Measurements from ENCODE around the gene UBFD1.
A peak's percentile ranks its signal among the peaks of the same experiment; 100 is the strongest.
"Not testable (repeated sequence)": the region's sequence is repeated elsewhere in the genome, so short reads cannot be mapped to it uniquely, and the experiment has no call there.

The UBFD1 gene, protein sequence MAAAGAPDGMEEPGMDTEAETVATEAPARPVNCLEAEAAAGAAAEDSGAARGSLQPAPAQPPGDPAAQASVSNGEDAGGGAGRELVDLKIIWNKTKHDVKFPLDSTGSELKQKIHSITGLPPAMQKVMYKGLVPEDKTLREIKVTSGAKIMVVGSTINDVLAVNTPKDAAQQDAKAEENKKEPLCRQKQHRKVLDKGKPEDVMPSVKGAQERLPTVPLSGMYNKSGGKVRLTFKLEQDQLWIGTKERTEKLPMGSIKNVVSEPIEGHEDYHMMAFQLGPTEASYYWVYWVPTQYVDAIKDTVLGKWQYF

GRCh38 chr16:23556881-23557778, at the start of gene UBFD1, which contains the start of gene EARS2:
Gene UBFD1 (plus strand): TSS chr16:23557727. CDS start chr16:23557743, 16 bp downstream.
Gene EARS2 (minus strand): TSS chr16:23557350. CDS start chr16:23557343, 7 bp downstream.
- DNase-seq (ENCODE audit: low read depth in 2 of 2), result peak; percentile 84 to 96

- no peak for DNase-seq (ENCODE audit: low read depth in 2 of 2)
Observed at GRCh38 chr16:23508589-23509440, 48.7 kb upstream of the UBFD1 start.

GRCh38 chr16:23509441-23509754, 48.1 kb upstream of the UBFD1 start:
- DNase-seq (ENCODE audit: low read depth in 2 of 2), result no peak

DNA sequence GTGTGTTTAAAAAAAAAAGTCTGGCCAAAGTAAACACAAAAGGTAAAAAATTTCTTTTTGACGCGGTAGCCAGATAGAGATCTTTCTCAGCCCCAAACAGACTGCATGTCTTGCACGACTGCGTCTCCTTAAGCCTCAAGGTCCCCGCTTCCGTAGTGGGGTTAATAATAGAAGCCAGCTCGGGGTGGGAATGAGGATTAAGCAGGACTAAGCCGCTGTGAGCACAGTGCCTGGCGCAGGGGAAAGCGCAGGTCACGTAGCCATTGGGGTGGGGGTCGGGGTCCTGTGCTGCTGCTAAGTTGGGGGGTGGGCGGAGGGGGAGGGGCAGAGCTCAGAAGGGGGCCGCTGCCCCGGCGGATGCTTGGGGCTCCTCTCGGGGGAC, 47.8 kb upstream of the UBFD1 start:
- no peak for DNase-seq (ENCODE audit: low read depth in 2 of 2)

- peak; percentile 52 to 74 for DNase-seq (ENCODE audit: low read depth in 2 of 2)
Observed at GRCh38 chr16:23510164-23510914, 47.2 kb upstream of the UBFD1 start, which contains the start of gene GGA2. Gene GGA2 (minus strand): TSS chr16:23510494. CDS start chr16:23510411, 83 bp downstream.

GRCh38 chr16:23510915-23511270, 46.6 kb upstream of the UBFD1 start:
- not testable (repeated sequence) for DNase-seq (ENCODE audit: low read depth in 2 of 2)

DNA sequence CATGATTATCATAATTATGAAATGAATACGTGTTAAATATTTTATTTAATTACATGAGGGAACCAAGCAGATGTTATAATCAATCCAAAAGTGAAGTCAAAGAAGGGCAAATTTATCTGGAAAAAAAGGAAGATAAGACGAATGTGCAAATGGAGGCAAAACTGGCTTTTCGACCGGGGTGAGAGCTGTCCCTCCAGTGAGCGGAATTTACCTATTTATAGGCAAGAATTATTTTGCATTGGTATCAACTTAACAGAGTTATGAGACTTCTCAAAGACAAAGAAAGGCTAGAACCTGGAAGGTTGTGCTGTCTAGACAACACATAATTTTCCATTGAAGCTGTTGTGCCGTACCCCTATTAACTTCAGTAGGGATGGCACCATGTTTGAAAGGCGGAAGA, 45.8 kb upstream of the UBFD1 start:
- no peak for DNase-seq (ENCODE audit: low read depth in 2 of 2)

GRCh38 chr16:23512168-23512695, 45.3 kb upstream of the UBFD1 start:
- DNase-seq (ENCODE audit: low read depth in 2 of 2), result no peak

DNA sequence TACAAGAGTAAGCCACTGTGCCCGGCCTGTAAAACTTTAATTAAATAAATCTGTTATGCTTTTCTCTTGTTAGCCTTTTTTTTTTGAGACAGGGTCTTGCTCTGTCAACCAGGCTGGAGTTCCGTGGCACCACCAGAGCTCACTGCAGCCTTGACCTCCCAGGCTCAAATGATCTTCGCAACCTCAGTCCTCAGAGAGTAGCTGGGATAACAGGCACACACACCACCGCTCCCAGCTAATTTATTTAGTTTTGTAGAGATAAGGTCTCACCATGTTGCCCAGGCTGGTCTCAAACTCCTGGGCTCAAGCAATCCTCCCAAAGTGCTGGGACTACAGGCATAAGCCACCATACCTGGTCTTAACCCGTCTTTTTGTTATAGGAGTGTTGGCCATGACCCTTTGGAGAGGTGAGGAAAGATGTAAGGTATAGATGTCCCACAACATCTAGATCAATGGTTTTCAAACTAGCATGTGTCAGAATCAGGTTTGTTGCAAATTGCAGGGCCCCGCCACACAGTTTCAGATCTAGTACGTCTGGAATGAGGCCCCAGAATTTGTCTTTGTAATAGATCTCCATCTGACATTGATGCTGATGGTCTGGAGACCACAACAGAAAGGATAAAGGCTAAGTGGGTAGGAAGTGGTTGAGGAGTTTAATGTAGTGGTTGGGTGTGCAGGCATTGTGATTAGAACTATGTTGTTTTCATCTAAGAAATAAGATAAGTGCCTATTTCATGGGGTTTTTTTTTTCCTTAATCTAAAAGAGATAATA, 43.0 kb upstream of the UBFD1 start:
- no peak for DNase-seq (ENCODE audit: low read depth in 2 of 2)

- no peak for DNase-seq (ENCODE audit: low read depth in 2 of 2)
Observed at GRCh38 chr16:23515881-23516280, 41.6 kb upstream of the UBFD1 start.

GRCh38 chr16:23516366-23517137, 41.0 kb upstream of the UBFD1 start:
- DNase-seq (ENCODE audit: low read depth in 2 of 2), result no peak

DNA sequence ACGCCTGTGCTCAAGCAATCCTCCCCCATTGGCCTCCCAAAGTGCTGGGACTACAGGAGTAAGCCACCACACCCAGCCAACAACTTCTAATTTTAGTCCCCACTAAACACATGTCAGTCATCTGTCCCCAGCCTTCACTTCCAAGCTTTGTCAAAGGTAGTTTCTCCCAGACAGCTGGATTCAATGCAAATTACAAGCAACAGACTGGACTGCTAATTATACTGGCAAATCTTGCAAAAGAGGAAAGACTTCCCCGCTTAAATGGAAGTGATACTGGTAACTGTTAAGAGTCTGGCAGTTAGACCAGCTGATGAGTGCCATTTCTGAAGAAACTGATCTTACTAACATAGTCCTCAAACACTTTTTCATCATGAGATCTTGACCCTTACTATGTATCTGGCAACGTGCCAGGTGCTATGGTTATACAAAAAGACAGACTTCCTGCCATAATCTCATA, 39.1 kb upstream of the UBFD1 start:
- no peak for DNase-seq (ENCODE audit: low read depth in 2 of 2)

GRCh38 chr16:23519282-23519681, 38.2 kb upstream of the UBFD1 start:
- no peak for DNase-seq (ENCODE audit: low read depth in 2 of 2)

DNA sequence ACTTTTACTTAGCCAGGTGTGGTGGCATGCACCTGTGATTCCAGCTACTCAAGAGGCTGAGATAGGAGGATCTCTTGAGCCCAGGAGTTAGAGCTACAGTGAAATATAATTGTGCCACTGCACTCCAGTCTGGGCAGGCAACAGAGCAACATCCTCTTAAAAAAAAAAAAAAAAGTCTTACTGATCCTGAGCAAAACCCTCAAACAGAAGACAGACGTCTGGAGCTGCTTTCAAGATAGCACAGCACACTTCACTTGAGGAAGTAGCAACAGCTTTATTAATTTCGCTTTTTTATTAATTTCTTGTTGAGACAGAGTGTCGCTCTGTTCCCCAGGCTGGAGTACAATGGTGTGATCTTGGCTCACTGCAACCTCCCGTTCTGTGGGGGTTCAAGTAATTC, 37.0 kb upstream of the UBFD1 start:
- DNase-seq (ENCODE audit: low read depth in 2 of 2), result no peak

- DNase-seq (ENCODE audit: low read depth in 2 of 2), result no peak
Observed at GRCh38 chr16:23521037-23521743, 36.3 kb upstream of the UBFD1 start.

DNA sequence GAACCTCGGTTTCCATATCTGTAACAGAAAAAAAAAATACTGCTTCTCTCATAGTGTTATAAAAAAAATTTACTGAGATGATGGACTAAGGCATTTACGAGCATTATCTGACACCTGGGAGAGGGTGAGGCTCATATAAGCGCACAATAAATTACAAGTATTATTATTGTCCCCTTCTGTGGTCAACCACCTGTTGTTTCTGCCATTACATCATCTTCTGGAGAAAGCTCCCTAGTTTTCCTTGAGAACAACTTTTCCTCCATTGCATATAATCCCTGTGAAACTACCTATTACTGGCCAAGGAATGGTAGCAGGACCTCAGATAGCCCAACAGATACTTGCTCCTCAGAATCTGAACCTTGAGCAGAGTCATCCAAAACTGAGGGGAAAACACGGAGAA, 35.6 kb upstream of the UBFD1 start:
- DNase-seq (ENCODE audit: low read depth in 2 of 2), result no peak

GRCh38 chr16:23523321-23523720, 34.2 kb upstream of the UBFD1 start:
- DNase-seq (ENCODE audit: low read depth in 2 of 2), result no peak

DNA sequence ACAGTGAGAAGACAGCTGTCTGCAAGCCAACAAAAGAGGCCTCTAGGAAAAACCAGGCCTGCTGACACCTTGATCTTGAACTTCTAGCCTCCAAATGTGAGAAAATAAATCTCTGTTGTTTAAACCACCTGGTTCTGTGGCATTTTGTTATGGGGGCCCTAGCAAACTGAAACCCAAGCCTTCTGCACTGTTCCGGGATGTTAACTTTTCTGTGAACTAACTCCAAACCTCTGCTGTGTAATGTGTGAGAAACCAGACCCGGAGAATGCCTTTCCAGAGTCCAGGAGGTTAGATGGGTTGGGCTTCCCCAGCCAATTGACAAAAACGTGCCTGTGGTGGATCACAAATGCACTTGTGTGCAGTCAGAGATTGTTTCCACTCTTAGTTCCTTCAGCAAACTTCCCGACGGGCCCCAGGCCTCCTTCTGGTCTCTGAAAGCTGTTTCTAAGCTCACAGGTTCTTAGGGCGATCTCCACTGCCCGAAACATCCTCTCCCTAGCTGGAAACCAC, 33.6 kb upstream of the UBFD1 start:
- DNase-seq (ENCODE audit: low read depth in 2 of 2), result no peak

DNA sequence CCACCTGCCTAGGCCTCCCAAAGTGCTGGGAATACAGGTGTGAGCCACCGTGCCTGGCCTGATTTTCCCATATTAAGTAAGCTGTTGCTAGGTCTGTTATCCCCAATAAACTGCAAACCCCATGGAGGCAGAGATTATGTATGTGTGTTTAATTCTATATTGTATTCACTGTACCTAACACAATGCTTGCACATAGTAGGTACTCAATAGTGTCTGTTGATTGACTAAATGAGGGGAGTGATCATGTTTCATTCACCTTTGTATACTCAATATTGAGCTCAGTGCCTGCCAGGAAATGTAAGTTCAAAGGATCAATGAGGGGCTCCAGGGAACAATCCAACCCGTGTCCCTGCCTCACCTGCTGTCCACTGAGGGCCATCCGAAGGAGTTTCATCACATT, 32.6 kb upstream of the UBFD1 start:
- DNase-seq (ENCODE audit: low read depth in 2 of 2), result no peak
